ENCODE data around the gene EFCAB7.

- no peak for TF ChIP-seq CTCF (optimal IDR thresholded peaks at IDR 0.05 in 1 of 3, IDR thresholded peaks at IDR 0.05 in 1 of 3, conservative IDR thresholded peaks at IDR 0.05 in 1 of 3; ENCODE audit: extremely low read depth in 1 of 3, insufficient read depth in 2 of 3, low read length in 3 of 3)
- TF ChIP-seq EZH2 (IDR thresholded peaks at IDR 0.05; ENCODE audit: low read length), result no peak
Measured at GRCh38 chr1:63545780-63546179, 22.5 kb downstream of the EFCAB7 start.
